Endodermal cell (in vitro differentiated cells): ENCODE results near the gene SPON1. TPM values are rescaled to one million over a fixed set of nuclear protein-coding genes. Genes with fewer than 3 reads are reported as not detected.
"Not testable (repeated sequence)": the region's sequence is repeated elsewhere in the genome, so short reads cannot be mapped to it uniquely, and the experiment has no call there.

Experiments
- DNase-seq: peaks from one replicate; pipeline ENCODE4 v3.0.0-alpha.2; 2017
- H3K27ac ChIP-seq: 2 replicates; pipeline ENCODE4 v1.5.1; 2013; ENCODE audit warnings: mild to moderate bottlenecking, low read depth, low read length, moderate library complexity
- H3K27me3 ChIP-seq: 2 replicates; pipeline ENCODE4 v1.6.1; 2013; ENCODE audit warnings: mild to moderate bottlenecking, low read length, moderate library complexity; ENCODE audit not compliant: insufficient read depth, control insufficient read depth, poor library complexity, severe bottlenecking
- H3K36me3 ChIP-seq: 2 replicates; pipeline ENCODE4 v1.7.0; 2013; ENCODE audit warnings: mild to moderate bottlenecking, low read length, moderate library complexity; ENCODE audit not compliant: control insufficient read depth, insufficient read depth
- H3K4me1 ChIP-seq: one replicate; pipeline ENCODE4 v1.7.0; 2013; ENCODE audit warnings: low read length; ENCODE audit not compliant: control insufficient read depth, insufficient read depth
- H3K4me3 ChIP-seq: 2 replicates; pipeline ENCODE4 v1.5.1; 2013; ENCODE audit warnings: mild to moderate bottlenecking, low read length, moderate library complexity
- H3K9ac ChIP-seq: 2 replicates; pipeline ENCODE4 v1.6.1; 2013; ENCODE audit warnings: mild to moderate bottlenecking, low read length, moderate library complexity; ENCODE audit not compliant: poor library complexity, severe bottlenecking; ENCODE audit errors: extremely low read depth
- H3K9me3 ChIP-seq: 2 replicates; pipeline ENCODE4 v1.6.1; 2013; ENCODE audit warnings: mild to moderate bottlenecking, low read length, moderate library complexity; ENCODE audit not compliant: control insufficient read depth
- H3K27ac Mint-ChIP-seq: 2 replicates; pipeline ENCODE4 v1.8.0; 2020; ENCODE audit warnings: mixed read lengths
- H3K27me3 Mint-ChIP-seq: 2 replicates; pipeline ENCODE4 v1.8.0; 2021; ENCODE audit warnings: mild to moderate bottlenecking, mixed read lengths; ENCODE audit not compliant: insufficient read depth
- H3K36me3 Mint-ChIP-seq: 2 replicates; pipeline ENCODE4 v1.8.0; 2020; ENCODE audit warnings: low read depth, mixed read lengths
- H3K4me1 Mint-ChIP-seq: 2 replicates; pipeline ENCODE4 v1.8.0; 2020; ENCODE audit warnings: mixed read lengths
- H3K4me3 Mint-ChIP-seq: 2 replicates; pipeline ENCODE4 v1.8.0; 2020; ENCODE audit warnings: mild to moderate bottlenecking, moderate library complexity, mixed read lengths
- H3K9me3 Mint-ChIP-seq: 2 replicates; pipeline ENCODE4 v1.8.0; 2020; ENCODE audit warnings: mild to moderate bottlenecking, mixed read lengths
- WGBS, 2 experiments: methylation state at CpG; one replicate each; pipeline versions ENCODE4 v1.1.5 to v1.1.7; 2013; ENCODE audit warnings: missing lambda C conversion rate in 2 of 2, mixed read lengths in 1 of 2; ENCODE audit not compliant: insufficient coverage in 1 of 2, insufficient read length in 1 of 2; 5-methylcytosine and 5-hydroxymethylcytosine counted together
- total RNA-seq, 2 donors: library from RNA; stranded (reverse); fragmentation: NEBNext Ultra II Directional in 1 of 2; extraction: Animal tissue kit (Norgen Biotek cat#: 25700) in 1 of 2; gene quantifications; 2 replicates in 1 of 2; 3 replicates in 1 of 2; pipeline ENCODE4 v1.2.1, GENCODE V29; 2021
- TF ChIP-seq, protein P1 (sequence below): fragments of 200-600 bp; sonication (generic); conservative IDR thresholded peaks from 2 replicates; pipeline ENCODE4 v1.5.0; 2021; ENCODE audit warnings: antibody characterized with exemption, mild to moderate bottlenecking

The SPON1 gene
- total RNA-seq, 2 donors from 2014 or later: 0.13 to 1.6 TPM

DNA sequence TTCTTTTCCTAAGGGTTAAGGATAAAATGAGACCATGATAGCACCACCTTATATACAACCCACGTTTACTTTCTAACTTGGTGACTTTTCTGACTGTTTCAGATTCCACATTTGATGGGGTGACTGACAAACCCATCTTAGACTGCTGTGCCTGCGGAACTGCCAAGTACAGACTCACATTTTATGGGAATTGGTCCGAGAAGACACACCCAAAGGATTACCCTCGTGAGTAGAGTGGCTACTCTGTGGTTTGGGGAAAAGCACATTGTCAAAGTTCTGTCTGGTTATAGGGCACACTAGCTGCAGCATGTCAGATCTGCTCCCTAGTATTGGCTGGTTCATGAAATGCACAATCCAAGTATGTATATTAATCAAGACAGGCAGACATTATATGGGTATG, 117.3 kb downstream of the SPON1 start:
- H3K4me1 ChIP-seq: peaks cover 5% of the 10 kb centered on the region
- no peaks in the 10 kb centered on the region for H3K36me3 ChIP-seq
- no peaks in the 10 kb centered on the region for H3K9me3 ChIP-seq
- Mint-ChIP-seq H3K27ac (no peak overlapping the region), H3K4me1 (peaks cover 21% of the 10 kb centered on the region), H3K4me3 (no peak overlapping the region), H3K36me3 (no peaks in the 10 kb centered on the region), H3K27me3 (peaks cover 1% of the 10 kb centered on the region), H3K9me3 (peaks cover 3% of the 10 kb centered on the region)
- H3K4me3 ChIP-seq: no peak overlapping the region
- H3K9ac ChIP-seq: no peak overlapping the region
- TF ChIP-seq, protein P1, sequence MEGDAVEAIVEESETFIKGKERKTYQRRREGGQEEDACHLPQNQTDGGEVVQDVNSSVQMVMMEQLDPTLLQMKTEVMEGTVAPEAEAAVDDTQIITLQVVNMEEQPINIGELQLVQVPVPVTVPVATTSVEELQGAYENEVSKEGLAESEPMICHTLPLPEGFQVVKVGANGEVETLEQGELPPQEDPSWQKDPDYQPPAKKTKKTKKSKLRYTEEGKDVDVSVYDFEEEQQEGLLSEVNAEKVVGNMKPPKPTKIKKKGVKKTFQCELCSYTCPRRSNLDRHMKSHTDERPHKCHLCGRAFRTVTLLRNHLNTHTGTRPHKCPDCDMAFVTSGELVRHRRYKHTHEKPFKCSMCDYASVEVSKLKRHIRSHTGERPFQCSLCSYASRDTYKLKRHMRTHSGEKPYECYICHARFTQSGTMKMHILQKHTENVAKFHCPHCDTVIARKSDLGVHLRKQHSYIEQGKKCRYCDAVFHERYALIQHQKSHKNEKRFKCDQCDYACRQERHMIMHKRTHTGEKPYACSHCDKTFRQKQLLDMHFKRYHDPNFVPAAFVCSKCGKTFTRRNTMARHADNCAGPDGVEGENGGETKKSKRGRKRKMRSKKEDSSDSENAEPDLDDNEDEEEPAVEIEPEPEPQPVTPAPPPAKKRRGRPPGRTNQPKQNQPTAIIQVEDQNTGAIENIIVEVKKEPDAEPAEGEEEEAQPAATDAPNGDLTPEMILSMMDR: no peak
- no peak for DNase-seq
- 90 to 100% methylated on average over 3 to 4 of the region's 4 CpGs for WGBS, 2 experiments
- no peak overlapping the region for H3K27ac ChIP-seq
- no peaks in the 10 kb centered on the region for H3K27me3 ChIP-seq

DNA sequence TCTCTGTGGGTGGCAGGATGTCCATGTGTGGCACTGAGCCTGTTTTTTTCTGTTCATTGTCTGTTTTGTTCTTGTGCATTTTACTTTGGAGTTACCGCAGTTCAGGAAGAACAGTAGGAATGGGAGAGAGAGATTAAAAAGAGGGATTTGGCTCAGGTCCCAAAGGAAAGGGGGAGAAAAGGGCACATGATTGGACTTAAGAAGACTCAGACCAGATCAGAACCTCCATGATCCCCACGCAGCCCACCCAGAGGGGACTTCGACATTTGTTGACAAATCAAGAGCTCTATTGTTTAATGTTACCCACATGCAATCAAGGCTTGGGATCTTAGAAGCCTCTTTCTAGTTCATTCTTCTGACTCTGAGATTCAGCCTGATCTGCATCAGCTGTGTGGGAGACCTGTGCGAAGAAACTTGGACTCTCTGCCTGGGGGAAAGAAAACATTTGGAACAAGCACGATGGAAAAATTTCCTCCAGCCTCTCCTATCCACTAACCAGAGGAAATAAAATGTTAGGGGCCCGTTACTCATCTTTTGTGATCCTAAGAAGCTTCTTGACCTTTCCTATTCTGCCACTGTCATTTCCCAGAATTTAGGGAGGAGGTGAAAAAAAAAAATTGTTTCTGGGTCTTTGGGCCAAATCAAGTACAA, 119.2 kb downstream of the SPON1 start:
- H3K27ac Mint-ChIP-seq: no peak overlapping the region
- Histone ChIP-seq H3K4me3 (no peak overlapping the region), H3K27ac (no peak overlapping the region), H3K9me3 (no peaks in the 10 kb centered on the region), H3K36me3 (no peaks in the 10 kb centered on the region), H3K4me1 (peaks cover 3% of the 10 kb centered on the region), H3K27me3 (no peaks in the 10 kb centered on the region), H3K9ac (no peak overlapping the region)
- no peak for DNase-seq
- no peak overlapping the region for H3K4me3 Mint-ChIP-seq
- H3K36me3 Mint-ChIP-seq: no peaks in the 10 kb centered on the region
- H3K4me1 Mint-ChIP-seq: peaks cover 6% of the 10 kb centered on the region
- TF ChIP-seq, protein P1: no peak
- peaks cover 1% of the 10 kb centered on the region for H3K27me3 Mint-ChIP-seq
- H3K9me3 Mint-ChIP-seq: peaks cover 6% of the 10 kb centered on the region
- WGBS, 2 experiments: 95 to 100% methylated on average over 1 to 6 of the region's 6 CpGs

DNA sequence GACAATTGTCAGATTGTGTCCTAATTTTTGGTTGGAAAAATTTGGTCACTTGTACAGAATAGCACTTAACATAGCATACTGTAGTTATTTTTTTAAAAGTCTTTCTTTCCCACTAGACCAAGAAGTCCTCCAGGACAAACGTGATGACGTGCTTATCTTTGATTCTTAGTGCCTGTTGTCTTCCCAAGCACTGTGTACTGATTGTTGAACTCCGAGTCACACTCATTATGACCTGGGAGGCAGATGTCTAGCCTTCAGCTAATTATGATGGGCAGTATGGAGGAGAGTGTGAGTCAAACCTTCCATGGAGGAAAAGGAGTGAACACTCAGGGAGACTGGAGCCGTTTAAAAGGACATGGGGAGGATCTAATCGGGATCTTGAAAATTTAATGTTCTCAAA, 119.8 kb downstream of the SPON1 start:
- Mint-ChIP-seq H3K27me3 (peaks cover 1% of the 10 kb centered on the region), H3K27ac (no peak overlapping the region), H3K9me3 (peaks cover 6% of the 10 kb centered on the region), H3K4me1 (peaks cover 1% of the 10 kb centered on the region), H3K36me3 (no peaks in the 10 kb centered on the region), H3K4me3 (no peak overlapping the region)
- Histone ChIP-seq H3K27me3 (no peaks in the 10 kb centered on the region), H3K9me3 (no peaks in the 10 kb centered on the region), H3K9ac (no peak overlapping the region), H3K27ac (no peak overlapping the region), H3K4me1 (no peaks in the 10 kb centered on the region), H3K36me3 (no peaks in the 10 kb centered on the region), H3K4me3 (no peak overlapping the region)
- DNase-seq: no peak
- WGBS, 2 experiments: 74 to 90% methylated on average over 4 to 5 of the region's 5 CpGs
- TF ChIP-seq, protein P1: no peak

DNA sequence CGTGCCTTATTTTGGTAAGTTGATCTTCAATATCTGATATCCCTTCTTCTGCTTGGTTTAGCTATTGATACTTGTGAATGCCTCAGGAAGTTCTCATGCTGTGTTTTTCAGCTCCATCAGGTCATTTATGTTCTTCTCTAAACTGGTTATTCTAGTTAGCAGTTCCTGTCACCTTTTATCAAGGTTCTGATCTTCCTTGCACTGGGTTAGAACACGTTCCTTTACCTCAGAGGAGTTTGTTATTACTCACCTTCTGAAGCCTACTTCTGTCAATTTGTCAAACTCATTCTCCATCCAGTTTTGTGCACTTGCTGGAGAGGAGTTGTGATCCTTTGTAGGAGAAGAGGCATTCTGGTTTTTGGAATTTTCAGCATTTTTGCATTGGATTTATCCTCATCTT, 126.3 kb downstream of the SPON1 start:
- not testable (repeated sequence) for H3K4me1 Mint-ChIP-seq, H3K36me3 ChIP-seq, H3K9me3 ChIP-seq, H3K27ac Mint-ChIP-seq, H3K4me3 ChIP-seq, H3K9ac ChIP-seq, H3K27me3 Mint-ChIP-seq, H3K4me3 Mint-ChIP-seq, H3K27me3 ChIP-seq, H3K27ac ChIP-seq, H3K36me3 Mint-ChIP-seq, DNase-seq, H3K4me1 ChIP-seq, H3K9me3 Mint-ChIP-seq
- 85 to 95% methylated on average over 2 of the region's 2 CpGs for WGBS, 2 experiments
